ENCODE data around the gene MAFG.

DNA sequence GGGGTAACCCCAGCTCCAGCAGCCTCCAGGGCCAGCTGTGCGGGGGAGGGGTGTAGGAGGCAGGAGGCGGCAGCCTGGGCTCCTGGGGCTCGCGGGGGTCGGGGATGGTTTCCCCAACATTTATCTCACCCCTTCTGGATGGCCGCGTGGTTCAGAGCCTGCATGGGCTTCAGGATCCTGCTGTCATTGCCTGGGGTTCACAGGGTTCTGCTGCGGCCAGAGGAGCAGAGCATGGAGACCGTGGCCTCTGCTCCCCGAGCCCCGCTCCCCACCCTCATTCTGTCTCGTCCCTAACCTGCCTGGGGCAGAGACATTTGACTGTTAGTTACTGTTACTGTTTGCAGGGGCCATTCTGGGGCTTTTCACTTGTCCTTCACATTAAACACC, 14.6 kb upstream of the MAFG start:
- TF ChIP-seq, protein P1, sequence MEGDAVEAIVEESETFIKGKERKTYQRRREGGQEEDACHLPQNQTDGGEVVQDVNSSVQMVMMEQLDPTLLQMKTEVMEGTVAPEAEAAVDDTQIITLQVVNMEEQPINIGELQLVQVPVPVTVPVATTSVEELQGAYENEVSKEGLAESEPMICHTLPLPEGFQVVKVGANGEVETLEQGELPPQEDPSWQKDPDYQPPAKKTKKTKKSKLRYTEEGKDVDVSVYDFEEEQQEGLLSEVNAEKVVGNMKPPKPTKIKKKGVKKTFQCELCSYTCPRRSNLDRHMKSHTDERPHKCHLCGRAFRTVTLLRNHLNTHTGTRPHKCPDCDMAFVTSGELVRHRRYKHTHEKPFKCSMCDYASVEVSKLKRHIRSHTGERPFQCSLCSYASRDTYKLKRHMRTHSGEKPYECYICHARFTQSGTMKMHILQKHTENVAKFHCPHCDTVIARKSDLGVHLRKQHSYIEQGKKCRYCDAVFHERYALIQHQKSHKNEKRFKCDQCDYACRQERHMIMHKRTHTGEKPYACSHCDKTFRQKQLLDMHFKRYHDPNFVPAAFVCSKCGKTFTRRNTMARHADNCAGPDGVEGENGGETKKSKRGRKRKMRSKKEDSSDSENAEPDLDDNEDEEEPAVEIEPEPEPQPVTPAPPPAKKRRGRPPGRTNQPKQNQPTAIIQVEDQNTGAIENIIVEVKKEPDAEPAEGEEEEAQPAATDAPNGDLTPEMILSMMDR (IDR thresholded peaks at IDR 0.05): no peak
- TF ChIP-seq EZH2phosphoT487 (IDR thresholded peaks at IDR 0.05): no peak
